Karpas-422 (cell line): Measurements from ENCODE around the gene GAB2. TPM values are rescaled to one million over a fixed set of nuclear protein-coding genes. Genes with fewer than 3 reads are reported as not detected.

Experiments used
- DNase-seq: peaks from one replicate; pipeline ENCODE4 v3.0.0-alpha.2; 2015
- H2AFZ ChIP-seq: fragments of 200-600 bp; sonication (generic); 2 replicates; pipeline ENCODE4 v1.6.1; 2014; ENCODE audit warnings: antibody characterized with exemption, low read length, mixed read lengths
- H3K27ac ChIP-seq: fragments of 200-600 bp; sonication (generic); 2 replicates; pipeline ENCODE4 v1.5.1; 2014; ENCODE audit warnings: mild to moderate bottlenecking, low read length, moderate library complexity
- H3K27me3 ChIP-seq: fragments of 200-600 bp; sonication (generic); 2 replicates; pipeline ENCODE4 v1.6.1; 2014; ENCODE audit warnings: low read length, mixed read lengths
- H3K36me3 ChIP-seq: fragments of 200-600 bp; sonication (generic); 2 replicates; pipeline ENCODE4 v1.6.1; 2014; ENCODE audit warnings: low read length, mixed read lengths; ENCODE audit not compliant: insufficient read depth
- H3K4me1 ChIP-seq: fragments of 200-600 bp; sonication (generic); 2 replicates; pipeline ENCODE4 v1.6.1; 2014; ENCODE audit warnings: mild to moderate bottlenecking, low read length, mixed read lengths
- H3K4me2 ChIP-seq: fragments of 200-600 bp; sonication (generic); 2 replicates; pipeline ENCODE4 v1.6.1; 2014; ENCODE audit warnings: low read length, low read depth, mild to moderate bottlenecking; ENCODE audit not compliant: poor library complexity, severe bottlenecking
- H3K4me3 ChIP-seq: fragments of 200-600 bp; sonication (generic); 2 replicates; pipeline ENCODE4 v1.5.1; 2014; ENCODE audit warnings: mild to moderate bottlenecking, antibody characterized with exemption, low read length, mixed read lengths
- H3K79me2 ChIP-seq: fragments of 200-600 bp; sonication (generic); 2 replicates; pipeline ENCODE4 v1.6.1; 2014; ENCODE audit warnings: mild to moderate bottlenecking, low read length, mixed read lengths
- H3K9ac ChIP-seq: fragments of 200-600 bp; sonication (generic); 2 replicates; pipeline ENCODE4 v1.6.0; 2014; ENCODE audit warnings: low read length
- H3K9me2 ChIP-seq: fragments of 200-600 bp; sonication (generic), shearing (Covaris generic); replicated peaks from 2 replicates; pipeline ENCODE4 v1.6.0; 2014; ENCODE audit warnings: mild to moderate bottlenecking, low read length, moderate library complexity; ENCODE audit not compliant: insufficient read depth
- H3K9me3 ChIP-seq: fragments of 300-700, 200-600 bp; sonication (generic); 2 replicates; pipeline ENCODE4 v1.6.1; 2014; ENCODE audit warnings: low read length, mixed read lengths
- H4K20me1 ChIP-seq: fragments of 200-600 bp; sonication (generic); 2 replicates; pipeline ENCODE4 v1.6.1; 2014; ENCODE audit warnings: mild to moderate bottlenecking, antibody characterized with exemption, low read length, low read depth; ENCODE audit not compliant: insufficient read depth
- total RNA-seq: library from RNA; depleted of rRNA; stranded (reverse); fragments of >200 nt; shearing (Covaris generic); gene quantifications from 2 replicates; pipeline ENCODE4 v1.2.3, GENCODE V29; 2014; ENCODE audit warnings: low replicate concordance

Gene GAB2
- total RNA-seq, 1 experiment from 2014 or later = 2.7 TPM

- Histone ChIP-seq H3K36me3 (no peaks in the 10 kb centered on the region), H3K4me3 (no peak overlapping the region), H3K9me3 (no peaks in the 10 kb centered on the region), H2AFZ (no peak overlapping the region), H3K4me2 (no peak overlapping the region), H3K79me2 (no peaks in the 10 kb centered on the region), H3K4me1 (no peaks in the 10 kb centered on the region), H3K27ac (no peak overlapping the region), H3K9ac (no peak overlapping the region), H4K20me1 (no peaks in the 10 kb centered on the region), H3K9me2 (no peaks in the 10 kb centered on the region), H3K27me3 (no peaks in the 10 kb centered on the region)
- DNase-seq = no peak
Measured at GRCh38 chr11:78208257-78209165, 209.1 kb downstream of the GAB2 start.

- Histone ChIP-seq H3K9me2 (no peaks in the 10 kb centered on the region), H3K27me3 (no peaks in the 10 kb centered on the region), H3K9ac (no peak overlapping the region), H3K9me3 (no peaks in the 10 kb centered on the region), H3K4me3 (no peak overlapping the region), H3K4me2 (no peak overlapping the region), H2AFZ (no peak overlapping the region), H3K27ac (no peak overlapping the region), H3K36me3 (no peaks in the 10 kb centered on the region), H3K79me2 (no peaks in the 10 kb centered on the region), H4K20me1 (no peaks in the 10 kb centered on the region), H3K4me1 (no peaks in the 10 kb centered on the region)
- DNase-seq = no peak
Measured at GRCh38 chr11:78207532-78208256, 209.9 kb downstream of the GAB2 start.

- H3K27ac ChIP-seq = no peak overlapping the region
- H3K4me2 ChIP-seq = no peak overlapping the region
- H3K79me2 ChIP-seq = no peaks in the 10 kb centered on the region
- H4K20me1 ChIP-seq = no peaks in the 10 kb centered on the region
- no peak overlapping the region for H3K9ac ChIP-seq
- no peaks in the 10 kb centered on the region for H3K9me2 ChIP-seq
- no peaks in the 10 kb centered on the region for H3K9me3 ChIP-seq
- no peaks in the 10 kb centered on the region for H3K27me3 ChIP-seq
- no peaks in the 10 kb centered on the region for H3K4me1 ChIP-seq
- H3K36me3 ChIP-seq = no peaks in the 10 kb centered on the region
- H2AFZ ChIP-seq = no peak overlapping the region
- DNase-seq = no peak
- H3K4me3 ChIP-seq = no peak overlapping the region
Measured at GRCh38 chr11:78205691-78206090, 211.9 kb downstream of the GAB2 start.

GRCh38 chr11:78205256-78205655 is 212.4 kb downstream of the GAB2 start:
- no peak for DNase-seq
- Histone ChIP-seq H3K4me1 (no peaks in the 10 kb centered on the region), H3K4me3 (no peak overlapping the region)

GRCh38 chr11:78203184-78203583 is 214.4 kb downstream of the GAB2 start:
- Histone ChIP-seq H3K27ac (no peak overlapping the region), H3K36me3 (no peaks in the 10 kb centered on the region), H3K4me3 (no peak overlapping the region), H3K79me2 (no peaks in the 10 kb centered on the region), H2AFZ (no peak overlapping the region), H3K27me3 (no peaks in the 10 kb centered on the region), H4K20me1 (no peaks in the 10 kb centered on the region), H3K9me2 (no peaks in the 10 kb centered on the region), H3K9ac (no peak overlapping the region), H3K4me1 (no peaks in the 10 kb centered on the region), H3K4me2 (no peak overlapping the region), H3K9me3 (no peaks in the 10 kb centered on the region)
- DNase-seq = no peak

More at GRCh38 chr11:78205256-78205655, 212.4 kb downstream of the GAB2 start:
- H3K27ac ChIP-seq = no peak overlapping the region
- no peak overlapping the region for H3K9ac ChIP-seq
- H3K36me3 ChIP-seq = no peaks in the 10 kb centered on the region
- no peaks in the 10 kb centered on the region for H3K27me3 ChIP-seq
- H3K79me2 ChIP-seq = no peaks in the 10 kb centered on the region
- H3K9me2 ChIP-seq = no peaks in the 10 kb centered on the region
- no peaks in the 10 kb centered on the region for H3K9me3 ChIP-seq
- no peak overlapping the region for H2AFZ ChIP-seq
- no peaks in the 10 kb centered on the region for H4K20me1 ChIP-seq
- H3K4me2 ChIP-seq = no peak overlapping the region

- H3K9ac ChIP-seq = no peak overlapping the region
- no peaks in the 10 kb centered on the region for H3K9me2 ChIP-seq
- no peak for DNase-seq
- no peaks in the 10 kb centered on the region for H3K79me2 ChIP-seq
- no peak overlapping the region for H3K27ac ChIP-seq
- H3K4me2 ChIP-seq = no peak overlapping the region
- no peaks in the 10 kb centered on the region for H4K20me1 ChIP-seq
- no peaks in the 10 kb centered on the region for H3K27me3 ChIP-seq
- no peaks in the 10 kb centered on the region for H3K9me3 ChIP-seq
- H2AFZ ChIP-seq = no peak overlapping the region
- H3K4me3 ChIP-seq = no peak overlapping the region
- H3K4me1 ChIP-seq = no peaks in the 10 kb centered on the region
- H3K36me3 ChIP-seq = no peaks in the 10 kb centered on the region
Measured at GRCh38 chr11:78202733-78203167, 214.9 kb downstream of the GAB2 start.

GRCh38 chr11:78201096-78201818 is 216.4 kb downstream of the GAB2 start:
- Histone ChIP-seq H2AFZ (no peak overlapping the region), H3K9me3 (no peaks in the 10 kb centered on the region), H3K4me1 (no peaks in the 10 kb centered on the region), H3K27me3 (no peaks in the 10 kb centered on the region), H3K9me2 (no peaks in the 10 kb centered on the region), H3K4me2 (no peak overlapping the region), H3K27ac (no peak overlapping the region), H3K9ac (no peak overlapping the region), H4K20me1 (no peaks in the 10 kb centered on the region), H3K79me2 (no peaks in the 10 kb centered on the region), H3K36me3 (no peaks in the 10 kb centered on the region), H3K4me3 (no peak overlapping the region)
- no peak for DNase-seq

- no peaks in the 10 kb centered on the region for H3K9me2 ChIP-seq
- no peaks in the 10 kb centered on the region for H3K79me2 ChIP-seq
- no peak overlapping the region for H3K4me3 ChIP-seq
- no peaks in the 10 kb centered on the region for H3K27me3 ChIP-seq
- DNase-seq = no peak
- no peaks in the 10 kb centered on the region for H3K36me3 ChIP-seq
- no peaks in the 10 kb centered on the region for H3K4me1 ChIP-seq
- no peak overlapping the region for H3K9ac ChIP-seq
- no peaks in the 10 kb centered on the region for H4K20me1 ChIP-seq
- H2AFZ ChIP-seq = no peak overlapping the region
- no peak overlapping the region for H3K4me2 ChIP-seq
- no peaks in the 10 kb centered on the region for H3K9me3 ChIP-seq
- no peak overlapping the region for H3K27ac ChIP-seq
Measured at GRCh38 chr11:78200553-78200952, 217.1 kb downstream of the GAB2 start.
